ENCODE measurements around the gene CEP83. TPM values are rescaled to one million over a fixed set of nuclear protein-coding genes. Genes with fewer than 3 reads are reported as not detected.

Gene CEP83
- total RNA-seq, 5 donors from 2014 or later (not counting 1 experiment from before 2014, with no cell fraction given): 12.6 to 17.4 (median 14.6) TPM

DNA sequence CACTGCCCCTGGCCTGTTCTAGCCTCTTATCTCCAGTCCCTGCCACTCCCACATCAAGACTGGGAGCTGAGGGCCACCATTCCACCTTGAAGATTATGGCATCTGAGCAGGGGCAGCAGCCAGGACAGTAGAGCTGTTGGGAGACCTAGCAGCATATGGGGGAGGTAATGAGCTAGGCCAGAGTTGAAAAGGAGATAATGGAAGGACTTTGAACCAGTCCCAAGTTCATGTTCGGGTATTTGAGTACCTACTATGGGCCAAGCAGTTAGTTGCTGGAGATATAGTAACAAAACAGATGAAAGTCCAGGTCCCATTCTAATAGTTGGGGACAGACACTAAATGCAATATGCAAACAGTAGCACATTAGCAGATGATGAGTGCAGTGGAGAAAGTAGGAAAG lies 159.8 kb downstream of the CEP83 start:
- Mint-ChIP-seq H3K36me3 (peaks cover 77% of the 10 kb centered on the region), H3K9me3 (no peaks in the 10 kb centered on the region), H3K4me1 (peaks cover 0 to 14% (median 0%) of the 10 kb centered on the region in 3 donors), H3K27ac (no peak overlapping the region), H3K4me3 (no peak overlapping the region), H3K27me3 (no peaks in the 10 kb centered on the region)
- WGBS (ENCODE audit: insufficient coverage): 100% methylated on average over 1 of the region's 1 CpG
- ChIA-PET POLR2A (no interaction called here), CTCF (no interaction called here)
- Histone ChIP-seq H3K27me3 (replicated peaks in 1 of 2; ENCODE audit: control insufficient read depth in 2 of 2, extremely low read depth in 1 of 2, insufficient read depth in 2 of 2, low read length in 1 of 2) (no peaks in the 10 kb centered on the region), H3K27ac (ENCODE audit: low read length) (no peak overlapping the region), H3K36me3 (ENCODE audit: control insufficient read depth in 2 of 2, extremely low read depth in 1 of 2, insufficient read depth in 1 of 2, low read length in 1 of 2) (peaks cover 0 to 69% of the 10 kb centered on the region in 2 donors), H3K4me1 (ENCODE audit: control insufficient read depth in 1 of 2, extremely low read depth in 1 of 2, insufficient read depth in 2 of 2, low read length in 2 of 2) (no peaks in the 10 kb centered on the region), H3K9me3 (no peaks in the 10 kb centered on the region), H3K4me3 (ENCODE audit: control insufficient read depth in 1 of 2, extremely low read depth in 1 of 2, low read length in 1 of 2) (no peak overlapping the region)
- DNase-seq (no peak), ATAC-seq (replicated peaks in 1 of 4) (no peak)

DNA sequence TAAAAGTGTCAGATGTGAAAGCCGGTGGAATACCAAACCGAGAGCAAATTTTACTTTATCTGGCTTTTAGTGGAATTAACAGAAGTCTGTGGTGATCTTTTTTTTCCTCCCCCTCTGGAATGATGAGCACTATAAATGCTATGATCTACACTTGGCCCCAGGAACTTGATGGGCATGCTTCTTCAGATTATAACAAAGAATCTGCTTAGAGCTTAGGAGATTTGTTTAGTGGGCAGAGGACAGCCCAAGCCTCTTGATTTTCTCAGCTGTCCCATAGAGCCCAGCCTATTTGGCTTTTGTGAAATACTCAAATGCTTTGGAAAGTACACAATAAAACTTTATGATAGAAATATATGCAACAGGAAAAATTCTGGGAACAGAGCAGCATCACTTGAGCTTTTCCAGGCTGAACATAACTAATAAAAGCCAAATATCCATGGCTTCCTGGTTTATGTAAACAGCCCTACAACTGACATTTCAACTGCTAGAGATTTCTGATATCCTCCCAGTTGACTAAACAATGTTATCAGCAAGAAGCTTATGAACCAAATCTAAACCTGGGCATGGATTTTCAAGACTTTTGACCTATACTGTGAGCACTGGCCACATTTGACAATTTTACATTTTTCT lies 161.7 kb downstream of the CEP83 start:
- Mint-ChIP-seq H3K36me3 (peaks cover 75% of the 10 kb centered on the region), H3K4me3 (no peak overlapping the region), H3K9me3 (no peaks in the 10 kb centered on the region), H3K4me1 (peaks cover 0 to 8% (median 0%) of the 10 kb centered on the region in 3 donors), H3K27me3 (no peaks in the 10 kb centered on the region), H3K27ac (no peak overlapping the region)
- no CpG with 5 or more reads among the region's 2 CpGs for WGBS (ENCODE audit: insufficient coverage)
- H3K27ac ChIP-seq (ENCODE audit: low read length): no peak overlapping the region
- H3K4me3 ChIP-seq (ENCODE audit: control insufficient read depth in 1 of 2, extremely low read depth in 1 of 2, low read length in 1 of 2): no peak overlapping the region
- peaks cover 0 to 63% of the 10 kb centered on the region in 2 donors for H3K36me3 ChIP-seq (ENCODE audit: control insufficient read depth in 2 of 2, extremely low read depth in 1 of 2, insufficient read depth in 1 of 2, low read length in 1 of 2)
- DNase-seq: no peak
- no peaks in the 10 kb centered on the region for H3K9me3 ChIP-seq
- no peaks in the 10 kb centered on the region for H3K27me3 ChIP-seq (replicated peaks in 1 of 2; ENCODE audit: control insufficient read depth in 2 of 2, extremely low read depth in 1 of 2, insufficient read depth in 2 of 2, low read length in 1 of 2)
- no peaks in the 10 kb centered on the region for H3K4me1 ChIP-seq (ENCODE audit: control insufficient read depth in 1 of 2, extremely low read depth in 1 of 2, insufficient read depth in 2 of 2, low read length in 2 of 2)
- ChIA-PET CTCF (no interaction called here), POLR2A (no interaction called here)
- no peak for ATAC-seq (replicated peaks in 1 of 4)

DNA sequence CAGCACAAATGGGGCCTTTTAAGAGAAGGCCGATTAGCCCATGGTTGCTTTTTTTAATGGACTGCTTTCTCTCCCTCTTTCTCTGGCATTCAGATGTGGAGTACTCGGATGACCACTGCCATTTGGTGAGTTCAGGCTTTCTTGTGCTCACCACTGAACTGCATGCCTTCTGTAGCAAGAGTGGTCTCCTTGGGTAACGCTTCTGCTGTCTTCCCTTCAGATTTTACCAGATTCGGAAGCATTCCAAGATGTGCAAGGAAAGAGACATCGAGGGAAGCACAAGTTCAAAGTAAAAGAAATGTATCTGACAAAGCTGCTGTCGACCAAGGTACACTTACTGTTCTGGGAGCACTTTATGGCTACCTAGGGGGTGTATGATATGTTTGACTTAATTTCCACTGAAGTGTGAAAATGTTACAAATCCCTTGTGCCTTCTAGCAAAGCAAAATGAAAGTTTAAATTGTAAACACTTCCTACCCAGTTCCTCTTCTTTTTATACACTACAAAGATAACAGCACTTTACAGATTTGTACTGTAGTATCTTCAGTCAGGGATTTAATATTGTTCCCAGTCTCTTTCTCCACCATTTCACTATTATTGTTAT lies 162.5 kb downstream of the CEP83 start:
- no peak overlapping the region for H3K4me3 Mint-ChIP-seq
- Histone ChIP-seq H3K27ac (ENCODE audit: low read length) (no peak overlapping the region), H3K36me3 (ENCODE audit: control insufficient read depth in 2 of 2, extremely low read depth in 1 of 2, insufficient read depth in 1 of 2, low read length in 1 of 2) (peaks cover 0 to 62% of the 10 kb centered on the region in 2 donors), H3K27me3 (replicated peaks in 1 of 2; ENCODE audit: control insufficient read depth in 2 of 2, extremely low read depth in 1 of 2, insufficient read depth in 2 of 2, low read length in 1 of 2) (no peaks in the 10 kb centered on the region), H3K9me3 (no peaks in the 10 kb centered on the region), H3K4me1 (ENCODE audit: control insufficient read depth in 1 of 2, extremely low read depth in 1 of 2, insufficient read depth in 2 of 2, low read length in 2 of 2) (no peaks in the 10 kb centered on the region), H3K4me3 (ENCODE audit: control insufficient read depth in 1 of 2, extremely low read depth in 1 of 2, low read length in 1 of 2) (no peak overlapping the region)
- no peaks in the 10 kb centered on the region for H3K27me3 Mint-ChIP-seq
- H3K27ac Mint-ChIP-seq: peak overlapping the region in 1 of 2 donors; percentile 50
- ATAC-seq (replicated peaks in 1 of 4) (no peak), DNase-seq (no peak)
- peaks cover 70% of the 10 kb centered on the region for H3K36me3 Mint-ChIP-seq
- no peaks in the 10 kb centered on the region for H3K9me3 Mint-ChIP-seq
- peaks cover 0 to 8% (median 0%) of the 10 kb centered on the region in 3 donors for H3K4me1 Mint-ChIP-seq
- WGBS (ENCODE audit: insufficient coverage): 100% methylated on average over 4 of the region's 6 CpGs
- ChIA-PET POLR2A (no interaction called here), CTCF (no interaction called here)

DNA sequence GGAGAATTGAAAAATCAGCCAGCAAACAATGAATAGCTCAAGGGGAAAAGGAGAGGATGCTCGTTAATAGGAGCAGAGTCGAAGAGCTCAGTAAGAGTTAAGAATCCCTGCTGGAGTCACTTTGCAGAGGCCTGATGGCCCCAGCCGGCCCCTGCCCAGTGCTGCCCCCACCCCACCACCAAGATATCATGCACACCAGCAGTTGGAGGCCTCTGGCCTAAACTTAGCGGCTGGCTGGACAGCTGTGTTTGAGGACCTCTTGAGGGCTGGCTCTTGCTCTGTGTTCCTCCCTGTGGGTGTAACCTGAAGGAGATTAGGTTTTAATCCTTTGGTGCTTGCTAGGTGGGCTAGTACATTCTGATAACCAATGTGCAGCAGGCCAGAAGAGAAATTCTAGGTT lies 169.3 kb downstream of the CEP83 start:
- Mint-ChIP-seq H3K4me1 (no peaks in the 10 kb centered on the region), H3K4me3 (no peak overlapping the region), H3K9me3 (no peaks in the 10 kb centered on the region), H3K27ac (no peak overlapping the region), H3K27me3 (no peaks in the 10 kb centered on the region), H3K36me3 (peaks cover 63% of the 10 kb centered on the region)
- POLR2A ChIA-PET: interaction anchor here in 1 of 2 donors (0.5 to 0.6 kb wide), 2 partner anchors 511 to 903 kb away, joined by 3 to 4 read pairs; no protein-coding TSS in a partner anchor
- CTCF ChIA-PET: no interaction called here
- DNase-seq: no peak
- Histone ChIP-seq H3K27me3 (replicated peaks in 1 of 2; ENCODE audit: control insufficient read depth in 2 of 2, extremely low read depth in 1 of 2, insufficient read depth in 2 of 2, low read length in 1 of 2) (no peaks in the 10 kb centered on the region), H3K36me3 (ENCODE audit: control insufficient read depth in 2 of 2, extremely low read depth in 1 of 2, insufficient read depth in 1 of 2, low read length in 1 of 2) (peaks cover 0 to 23% of the 10 kb centered on the region in 2 donors), H3K9me3 (no peaks in the 10 kb centered on the region), H3K4me3 (ENCODE audit: control insufficient read depth in 1 of 2, extremely low read depth in 1 of 2, low read length in 1 of 2) (no peak overlapping the region), H3K27ac (ENCODE audit: low read length) (no peak overlapping the region), H3K4me1 (ENCODE audit: control insufficient read depth in 1 of 2, extremely low read depth in 1 of 2, insufficient read depth in 2 of 2, low read length in 2 of 2) (no peaks in the 10 kb centered on the region)
- ATAC-seq (replicated peaks in 1 of 4): no peak
- WGBS (ENCODE audit: insufficient coverage): no CpG with 5 or more reads among the region's 4 CpGs

DNA sequence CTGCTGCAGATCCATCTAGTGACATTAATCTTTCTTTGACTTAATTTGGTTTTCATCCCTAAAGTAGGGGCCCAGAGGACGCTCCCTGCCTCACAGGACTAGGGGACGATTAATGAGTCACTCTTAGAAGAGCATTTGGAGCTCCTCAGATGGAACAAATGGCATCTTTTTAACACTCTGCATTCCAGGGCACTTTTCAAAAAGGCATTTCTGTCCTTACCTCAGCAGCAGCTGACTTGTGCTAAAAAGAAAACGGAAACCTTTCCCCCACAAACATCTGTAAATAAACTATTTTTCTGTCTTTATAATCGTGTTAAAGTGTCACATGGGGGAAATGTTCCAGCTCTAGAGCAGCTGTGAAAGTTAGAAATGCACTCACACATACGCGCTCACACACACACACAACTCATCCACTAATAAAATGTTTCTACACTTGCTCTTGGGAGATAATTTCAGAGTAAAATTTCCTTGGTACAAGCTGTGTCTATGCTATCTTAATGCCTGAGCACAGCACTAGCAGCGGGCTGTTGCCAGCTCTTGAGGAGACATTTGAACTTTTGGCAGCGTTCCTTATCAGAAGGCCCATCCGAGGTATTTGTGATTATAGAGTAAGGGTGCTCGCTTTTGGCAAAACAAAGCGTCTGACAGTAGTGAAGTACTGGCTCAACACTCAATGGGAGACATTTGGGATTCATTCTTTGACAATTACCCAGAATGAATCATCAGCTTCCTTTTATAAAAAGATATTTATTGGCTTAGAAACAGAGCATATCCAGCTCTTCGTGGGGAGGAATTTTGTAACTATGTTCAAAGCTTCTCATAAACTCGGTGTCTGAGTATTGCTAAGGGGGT lies 170.0 kb downstream of the CEP83 start:
- ChIA-PET POLR2A (interaction anchor here in 1 of 2 donors (0.5 to 0.6 kb wide), 2 partner anchors 510 to 903 kb away, joined by 3 to 4 read pairs; no protein-coding TSS in a partner anchor), CTCF (no interaction called here)

DNA sequence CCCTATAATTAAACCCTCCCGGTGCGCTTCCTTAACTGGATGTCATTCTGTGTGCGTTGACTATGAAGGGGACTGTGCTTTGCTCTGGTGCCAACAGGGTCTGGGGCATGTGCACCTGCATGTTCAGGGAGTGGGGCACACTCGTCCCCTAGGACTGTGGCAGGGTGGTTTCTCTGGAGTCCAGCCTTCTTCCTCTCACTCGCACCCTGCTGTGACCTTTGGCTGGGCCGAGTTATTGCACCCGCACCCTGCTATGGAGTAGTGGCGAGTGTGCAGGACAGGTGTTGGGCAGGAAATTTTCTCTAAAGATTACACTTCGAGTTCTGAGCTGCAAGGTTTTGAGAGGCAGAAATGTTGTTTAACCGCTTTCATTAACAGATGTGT lies 172.4 kb downstream of the CEP83 start:
- H3K9me3 Mint-ChIP-seq: no peaks in the 10 kb centered on the region
- H3K4me1 Mint-ChIP-seq: peaks cover 14 to 25% (median 18%) of the 10 kb centered on the region in 3 donors
- Histone ChIP-seq H3K27me3 (replicated peaks in 1 of 2; ENCODE audit: control insufficient read depth in 2 of 2, extremely low read depth in 1 of 2, insufficient read depth in 2 of 2, low read length in 1 of 2) (no peaks in the 10 kb centered on the region), H3K9me3 (no peaks in the 10 kb centered on the region), H3K36me3 (ENCODE audit: control insufficient read depth in 2 of 2, extremely low read depth in 1 of 2, insufficient read depth in 1 of 2, low read length in 1 of 2) (peaks cover 0 to 18% of the 10 kb centered on the region in 2 donors), H3K4me3 (ENCODE audit: control insufficient read depth in 1 of 2, extremely low read depth in 1 of 2, low read length in 1 of 2) (no peak overlapping the region), H3K4me1 (ENCODE audit: control insufficient read depth in 1 of 2, extremely low read depth in 1 of 2, insufficient read depth in 2 of 2, low read length in 2 of 2) (peaks cover 6 to 19% of the 10 kb centered on the region in 2 experiments), H3K27ac (ENCODE audit: low read length) (no peak overlapping the region)
- no peak overlapping the region for H3K4me3 Mint-ChIP-seq
- ATAC-seq (replicated peaks in 1 of 4) (no peak), DNase-seq (no peak)
- POLR2A ChIA-PET: interaction anchor here in 1 of 2 donors (0.6 kb wide), 1 partner anchor 1589 kb away, joined by 3 read pairs; no protein-coding TSS in a partner anchor
- CTCF ChIA-PET: no interaction called here
- H3K27ac Mint-ChIP-seq: no peak overlapping the region
- no peaks in the 10 kb centered on the region for H3K27me3 Mint-ChIP-seq
- 98% methylated on average over 4 of the region's 10 CpGs for WGBS (ENCODE audit: insufficient coverage)
- peaks cover 64% of the 10 kb centered on the region for H3K36me3 Mint-ChIP-seq

More for the DNA sequence above, 170.0 kb downstream of the CEP83 start:
- H3K9me3 Mint-ChIP-seq: no peaks in the 10 kb centered on the region
- Histone ChIP-seq H3K36me3 (ENCODE audit: control insufficient read depth in 2 of 2, extremely low read depth in 1 of 2, insufficient read depth in 1 of 2, low read length in 1 of 2) (peaks cover 0 to 22% of the 10 kb centered on the region in 2 donors), H3K9me3 (no peaks in the 10 kb centered on the region), H3K27me3 (replicated peaks in 1 of 2; ENCODE audit: control insufficient read depth in 2 of 2, extremely low read depth in 1 of 2, insufficient read depth in 2 of 2, low read length in 1 of 2) (no peaks in the 10 kb centered on the region), H3K4me3 (ENCODE audit: control insufficient read depth in 1 of 2, extremely low read depth in 1 of 2, low read length in 1 of 2) (no peak overlapping the region), H3K27ac (ENCODE audit: low read length) (no peak overlapping the region), H3K4me1 (ENCODE audit: control insufficient read depth in 1 of 2, extremely low read depth in 1 of 2, insufficient read depth in 2 of 2, low read length in 2 of 2) (no peaks in the 10 kb centered on the region)
- 96% methylated on average over 7 of the region's 13 CpGs for WGBS (ENCODE audit: insufficient coverage)
- ATAC-seq (replicated peaks in 1 of 4) (no peak), DNase-seq (no peak)
- no peak overlapping the region for H3K27ac Mint-ChIP-seq
- no peak overlapping the region for H3K4me3 Mint-ChIP-seq
- peaks cover 0 to 4% (median 0%) of the 10 kb centered on the region in 3 donors for H3K4me1 Mint-ChIP-seq
- H3K27me3 Mint-ChIP-seq: no peaks in the 10 kb centered on the region
- H3K36me3 Mint-ChIP-seq: peaks cover 62% of the 10 kb centered on the region
